ENCODE data around the gene GXYLT1.

- TF ChIP-seq CTCF (conservative IDR thresholded peaks at IDR 0.05), result no peak
- no peak for TF ChIP-seq ZFX (IDR thresholded peaks at IDR 0.05)
Observed at GRCh38 chr12:42039577-42039976, 105.1 kb downstream of the GXYLT1 start.

Measured in C4-2B (cell line).